ENCODE data around the gene CDH1. TPM values are rescaled to one million over a fixed set of nuclear protein-coding genes. Genes with fewer than 3 reads are reported as not detected.

Gene CDH1
- total RNA-seq, 4 donors from 2014 or later, result 190 to 551 (median 434) TPM

- Histone ChIP-seq H3K27ac (no peak overlapping the region), H3K27me3 (no peaks in the 10 kb centered on the region), H3K4me1 (peaks cover 0 to 8% (median 4%) of the 10 kb centered on the region in 4 donors), H3K4me3 (no peak overlapping the region), H3K9me3 (no peaks in the 10 kb centered on the region), H3K36me3 (no peaks in the 10 kb centered on the region)
- 89 to 100% methylated on average over 2 of the region's 2 CpGs for WGBS, 2 donors (ENCODE audit: low coverage in 1 of 2)
- DNase-seq, result no peak
- intact Hi-C loops (cut with DNase I; ENCODE audit: low total_unique reads) (no loop called here), in situ Hi-C loops (cut with MboI; ENCODE audit: low pct_ligation_motif_present in 1 of 4, low pct_unique_long_range_greater_than_20kb in 1 of 4, low sequenced_read_pairs in 3 of 4) (loop anchor here in 1 of 4 donors (25.0 kb wide), 1 partner anchor 411 kb away; no protein-coding TSS in a partner anchor)
- TF ChIP-seq POLR2A (IDR thresholded peaks at IDR 0.05) (no peak), CTCF (IDR thresholded peaks at IDR 0.05) (no peak), POLR2AphosphoS5 (IDR thresholded peaks at IDR 0.05) (no peak), EP300 (IDR thresholded peaks at IDR 0.05; ENCODE audit: low read depth) (no peak)
These were observed 114.5 kb downstream of the CDH1 start for GRCh38 chr16:68851601-68852000.

- 86 to 88% methylated on average over 1 of the region's 1 CpG for WGBS, 2 donors (ENCODE audit: low coverage in 1 of 2)
- TF ChIP-seq POLR2A (IDR thresholded peaks at IDR 0.05) (no peak), CTCF (IDR thresholded peaks at IDR 0.05) (no peak), POLR2AphosphoS5 (IDR thresholded peaks at IDR 0.05) (no peak), EP300 (IDR thresholded peaks at IDR 0.05; ENCODE audit: low read depth) (no peak)
- H3K36me3 ChIP-seq, result no peaks in the 10 kb centered on the region
- H3K27me3 ChIP-seq, result no peaks in the 10 kb centered on the region
- intact Hi-C loops (cut with DNase I; ENCODE audit: low total_unique reads) (no loop called here), in situ Hi-C loops (cut with MboI; ENCODE audit: low pct_ligation_motif_present in 1 of 4, low pct_unique_long_range_greater_than_20kb in 1 of 4, low sequenced_read_pairs in 3 of 4) (loop anchor here in 1 of 4 donors (25.0 kb wide), 1 partner anchor 405 kb away; no protein-coding TSS in a partner anchor)
- H3K4me3 ChIP-seq, result no peak overlapping the region
- DNase-seq, result no peak
- H3K4me1 ChIP-seq, result peaks cover 0 to 3% (median 0%) of the 10 kb centered on the region in 4 donors
- H3K9me3 ChIP-seq, result no peaks in the 10 kb centered on the region
- H3K27ac ChIP-seq, result no peak overlapping the region
These were observed 120.4 kb downstream of the CDH1 start for GRCh38 chr16:68857479-68857878.

GRCh38 chr16:68859828-68860227, 122.7 kb downstream of the CDH1 start:
- no peak overlapping the region for H3K27ac ChIP-seq
- H3K4me1 ChIP-seq, result peaks cover 0 to 3% (median 0%) of the 10 kb centered on the region in 4 donors
- no peaks in the 10 kb centered on the region for H3K27me3 ChIP-seq
- intact Hi-C loops (cut with DNase I; ENCODE audit: low total_unique reads) (no loop called here), in situ Hi-C loops (cut with MboI; ENCODE audit: low pct_ligation_motif_present in 1 of 4, low pct_unique_long_range_greater_than_20kb in 1 of 4, low sequenced_read_pairs in 3 of 4) (loop anchor here in 1 of 4 donors (25.0 kb wide), 1 partner anchor 402 kb away; no protein-coding TSS in a partner anchor)
- H3K4me3 ChIP-seq, result no peak overlapping the region
- no peaks in the 10 kb centered on the region for H3K36me3 ChIP-seq
- TF ChIP-seq EP300 (IDR thresholded peaks at IDR 0.05; ENCODE audit: low read depth) (no peak), CTCF (IDR thresholded peaks at IDR 0.05) (no peak), POLR2A (IDR thresholded peaks at IDR 0.05) (no peak), POLR2AphosphoS5 (IDR thresholded peaks at IDR 0.05) (no peak)
- H3K9me3 ChIP-seq, result no peaks in the 10 kb centered on the region
- DNase-seq, result no peak
- 90 to 97% methylated on average over 2 to 4 of the region's 4 CpGs for WGBS, 2 donors (ENCODE audit: low coverage in 1 of 2)

GRCh38 chr16:68860978-68861892, 124.1 kb downstream of the CDH1 start:
- in situ Hi-C loops (cut with MboI; ENCODE audit: low pct_ligation_motif_present in 1 of 4, low pct_unique_long_range_greater_than_20kb in 1 of 4, low sequenced_read_pairs in 3 of 4), result loop anchor here in 1 of 4 donors (25.0 kb wide), 1 partner anchor 401 kb away; no protein-coding TSS in a partner anchor
- Histone ChIP-seq H3K4me1 (no peaks in the 10 kb centered on the region), H3K4me3 (no peak overlapping the region), H3K9me3 (no peaks in the 10 kb centered on the region), H3K27me3 (no peaks in the 10 kb centered on the region), H3K27ac (no peak overlapping the region), H3K36me3 (no peaks in the 10 kb centered on the region)
- no peak for DNase-seq
- 95 to 96% methylated on average over 6 to 15 of the region's 15 CpGs for WGBS, 2 donors (ENCODE audit: low coverage in 1 of 2)
- no peak for TF ChIP-seq EP300 (IDR thresholded peaks at IDR 0.05; ENCODE audit: low read depth)
- no peak for TF ChIP-seq POLR2AphosphoS5 (IDR thresholded peaks at IDR 0.05)
- TF ChIP-seq POLR2A (IDR thresholded peaks at IDR 0.05), result no peak
- TF ChIP-seq CTCF (IDR thresholded peaks at IDR 0.05), result no peak
- intact Hi-C loops (cut with DNase I; ENCODE audit: low total_unique reads), result no loop called here
